Panc1 (cell line): ENCODE results near the gene TNFSF12. TPM values are rescaled to one million over a fixed set of nuclear protein-coding genes. Genes with fewer than 3 reads are reported as not detected.

Experiments used
- ATAC-seq: fragments of 200-7000 bp; cut with Tn5 transposase; 2 replicates; pipeline ENCODE4 v1.9.1; 2020; ENCODE audit warnings: mild to moderate bottlenecking, moderate library complexity
- BruUV-seq: library from RNA; stranded (reverse); fragments of 400-500 nt; replicated peaks from 2 replicates; lab custom pipeline; 2021; lab: Mats Ljungman, UMichigan
- CTCF ChIA-PET: fragments of 300-600 bp; sonication (Branson Sonifier 250); formaldehyde crosslinking; loops from one replicate; lab custom pipeline; 2022; ENCODE audit warnings: antibody characterized with exemption; lab: Charles Lee
- POLR2A ChIA-PET: fragments of 300-600 bp; sonication (Branson Sonifier 250); formaldehyde crosslinking; loops from one replicate; lab custom pipeline; 2022; ENCODE audit warnings: antibody characterized with exemption; lab: Charles Lee
- DNase-seq: peaks from one replicate; pipeline ENCODE4 v3.0.0-alpha.2; 2010; ENCODE audit warnings: low read depth, low spot score
- H3K27ac ChIP-seq: 2 replicates; pipeline ENCODE4 v1.5.1; 2011; ENCODE audit warnings: mild to moderate bottlenecking, low read length, inconsistent platforms
- H3K27me3 ChIP-seq: fragments of 200-500 bp; sonication (Bioruptor generic); 2 replicates; pipeline ENCODE4 v1.6.0; 2014; ENCODE audit warnings: low read length, inconsistent platforms; ENCODE audit not compliant: control insufficient read depth, insufficient read depth
- H3K36me3 ChIP-seq: fragments of 200-500 bp; sonication (Bioruptor generic); 2 replicates; pipeline ENCODE4 v1.5.1; 2014; ENCODE audit warnings: inconsistent platforms, mild to moderate bottlenecking, low read length, moderate library complexity; ENCODE audit not compliant: control insufficient read depth, insufficient read depth
- H3K4me1 ChIP-seq: 2 replicates; pipeline ENCODE4 v1.5.1; 2011; ENCODE audit warnings: inconsistent platforms, mild to moderate bottlenecking, low read length, moderate library complexity; ENCODE audit not compliant: control insufficient read depth, insufficient read depth
- H3K4me3 ChIP-seq, 2 experiments: 2 replicates each; pipeline ENCODE4 v1.5.1; 2011 to 2012; ENCODE audit warnings: low read depth in 2 of 2, low read length in 2 of 2, mild to moderate bottlenecking in 2 of 2, inconsistent platforms in 1 of 2, moderate library complexity in 1 of 2
- H3K9me3 ChIP-seq: fragments of 200-500 bp; sonication (Bioruptor generic); 2 replicates; pipeline ENCODE4 v1.5.1; 2014; ENCODE audit warnings: low read depth, mild to moderate bottlenecking, inconsistent platforms, low read length, moderate library complexity; ENCODE audit not compliant: control insufficient read depth, insufficient read depth
- SIN3A ChIP-seq: IDR thresholded peaks from 2 replicates; pipeline ENCODE4 v1.6.1; 2012; ENCODE audit warnings: low read depth, mild to moderate bottlenecking, low read length, moderate library complexity, borderline replicate concordance; ENCODE audit not compliant: insufficient read depth
- in situ Hi-C: cut with HindIII; loops from 2 replicates; pipeline ENCODE4 v1.10.0; 2016; ENCODE audit warnings: low sequenced_read_pairs, low pct_unique_long_range_greater_than_20kb
- intact Hi-C: fragments of 100-400 bp; cut with micrococcal nuclease; formaldehyde crosslinking; loops from one replicate; pipeline ENCODE4 v1.10.0; 2022; ENCODE audit not compliant: unreplicated experiment
- total RNA-seq: library from RNA; stranded (reverse); gene quantifications from one replicate; pipeline ENCODE4 v1.2.1, GENCODE V29; 2021; ENCODE audit not compliant: unreplicated experiment

Gene TNFSF12
- total RNA-seq, 1 experiment from 2014 or later, result 12.6 TPM

DNA sequence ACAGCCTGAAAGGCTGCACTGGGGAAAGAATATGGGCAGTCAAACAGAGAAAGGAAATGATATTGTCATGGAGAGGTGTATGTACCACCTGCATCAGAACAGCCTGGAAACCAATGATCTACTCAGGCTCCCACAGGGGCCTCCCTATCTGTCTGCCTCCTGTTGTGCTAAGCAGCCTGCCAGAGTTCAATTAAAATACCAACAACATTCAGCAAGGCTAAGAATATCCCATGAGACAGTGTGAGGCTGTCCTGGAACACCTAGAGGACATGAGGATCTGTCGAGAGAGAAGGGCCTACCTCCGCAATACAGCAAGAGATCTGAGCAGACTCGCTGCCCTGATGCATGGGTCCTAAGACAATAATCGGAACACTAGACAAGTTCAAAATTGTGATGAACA is 57.4 kb downstream of the TNFSF12 start:
- ATAC-seq (no peak), DNase-seq (no peak)
- no peak for TF ChIP-seq SIN3A
- no peaks in the 10 kb centered on the region for H3K4me1 ChIP-seq
- POLR2A ChIA-PET, result no interaction called here
- H3K36me3 ChIP-seq, result peaks cover 4% of the 10 kb centered on the region
- H3K27me3 ChIP-seq, result no peaks in the 10 kb centered on the region
- no peak overlapping the region for H3K4me3 ChIP-seq
- CTCF ChIA-PET, result no interaction called here
- intact Hi-C loops (no loop called here), in situ Hi-C loops (no loop called here)
- no peaks in the 10 kb centered on the region for H3K9me3 ChIP-seq
- H3K27ac ChIP-seq, result no peak overlapping the region
- BruUV-seq, result no TSS peak

Other genes with a start within 250 kb of the TNFSF12 start
- 728 TPM for gene EIF5A, start 241.4 kb upstream of the TNFSF12 start, total RNA-seq
- gene GPS2, start 233.7 kb upstream of the TNFSF12 start, total RNA-seq, result 96.6 TPM
- gene NEURL4, start 219.7 kb upstream of the TNFSF12 start, total RNA-seq, result 58.9 TPM
- 2.7 TPM for gene ACAP1, start 212.5 kb upstream of the TNFSF12 start, total RNA-seq
- 11.0 TPM for gene KCTD11, start 196.9 kb upstream of the TNFSF12 start, total RNA-seq
- gene TMEM95, start 193.9 kb upstream of the TNFSF12 start, total RNA-seq, result not detected
- gene TNK1, start 168.0 kb upstream of the TNFSF12 start, total RNA-seq, result 6.2 TPM
- 32.0 TPM for gene PLSCR3, start 154.5 kb upstream of the TNFSF12 start, total RNA-seq
- 35.8 TPM for gene TMEM256, start 145.0 kb upstream of the TNFSF12 start, total RNA-seq
- 33.6 TPM for gene NLGN2, start 141.2 kb upstream of the TNFSF12 start, total RNA-seq
- gene SPEM1, start 128.7 kb upstream of the TNFSF12 start, total RNA-seq, result not detected
- gene SPEM2, start 123.4 kb upstream of the TNFSF12 start, total RNA-seq, result not detected
- gene SPEM3, start 120.2 kb upstream of the TNFSF12 start, total RNA-seq, result not detected
- gene TMEM102, start 113.6 kb upstream of the TNFSF12 start, total RNA-seq, result 8.5 TPM
- 4.4 TPM for gene FGF11, start 109.5 kb upstream of the TNFSF12 start, total RNA-seq
- 14.3 TPM for gene CHRNB1, start 104.0 kb upstream of the TNFSF12 start, total RNA-seq
- gene ZBTB4, start 69.4 kb upstream of the TNFSF12 start, total RNA-seq, result 24.9 TPM
- gene SLC35G6, start 67.6 kb upstream of the TNFSF12 start, total RNA-seq, result not detected
- 181 TPM for gene POLR2A, start 64.7 kb upstream of the TNFSF12 start, total RNA-seq
- gene TNFSF13, start 9.7 kb downstream of the TNFSF12 start, total RNA-seq, result 2.3 TPM
- 63.7 TPM for gene SENP3, start 12.9 kb downstream of the TNFSF12 start, total RNA-seq
- 51.6 TPM for gene CD68, start 30.6 kb downstream of the TNFSF12 start, total RNA-seq
- 47.1 TPM for gene MPDU1, start 34.8 kb downstream of the TNFSF12 start, total RNA-seq
- 0.33 TPM for gene SOX15, start 41.0 kb downstream of the TNFSF12 start, total RNA-seq
- gene FXR2, start 65.8 kb downstream of the TNFSF12 start, total RNA-seq, result 39.7 TPM
- 74.8 TPM for gene SAT2, start 78.8 kb downstream of the TNFSF12 start, total RNA-seq
- gene SHBG, start 81.1 kb downstream of the TNFSF12 start, total RNA-seq, result 1.2 TPM
- 0.08 TPM for gene ATP1B2, start 101.9 kb downstream of the TNFSF12 start, total RNA-seq
- 129 TPM for gene TP53, start 138.4 kb downstream of the TNFSF12 start, total RNA-seq
- 27.0 TPM for gene WRAP53, start 139.4 kb downstream of the TNFSF12 start, total RNA-seq
- gene EFNB3, start 156.1 kb downstream of the TNFSF12 start, total RNA-seq, result 2.5 TPM
- gene DNAH2, start 168.7 kb downstream of the TNFSF12 start, total RNA-seq, result 0.13 TPM